Activated T-cell treated with anti-CD3 and anti-CD28 coated beads for 4 hours (primary cell): ENCODE measurements around the gene RNU6-1.

ENCODE experiments used
- DNase-seq: peaks from one replicate; pipeline ENCODE4 v3.0.0-alpha.2; 2020

Gene RNU6-1

DNA sequence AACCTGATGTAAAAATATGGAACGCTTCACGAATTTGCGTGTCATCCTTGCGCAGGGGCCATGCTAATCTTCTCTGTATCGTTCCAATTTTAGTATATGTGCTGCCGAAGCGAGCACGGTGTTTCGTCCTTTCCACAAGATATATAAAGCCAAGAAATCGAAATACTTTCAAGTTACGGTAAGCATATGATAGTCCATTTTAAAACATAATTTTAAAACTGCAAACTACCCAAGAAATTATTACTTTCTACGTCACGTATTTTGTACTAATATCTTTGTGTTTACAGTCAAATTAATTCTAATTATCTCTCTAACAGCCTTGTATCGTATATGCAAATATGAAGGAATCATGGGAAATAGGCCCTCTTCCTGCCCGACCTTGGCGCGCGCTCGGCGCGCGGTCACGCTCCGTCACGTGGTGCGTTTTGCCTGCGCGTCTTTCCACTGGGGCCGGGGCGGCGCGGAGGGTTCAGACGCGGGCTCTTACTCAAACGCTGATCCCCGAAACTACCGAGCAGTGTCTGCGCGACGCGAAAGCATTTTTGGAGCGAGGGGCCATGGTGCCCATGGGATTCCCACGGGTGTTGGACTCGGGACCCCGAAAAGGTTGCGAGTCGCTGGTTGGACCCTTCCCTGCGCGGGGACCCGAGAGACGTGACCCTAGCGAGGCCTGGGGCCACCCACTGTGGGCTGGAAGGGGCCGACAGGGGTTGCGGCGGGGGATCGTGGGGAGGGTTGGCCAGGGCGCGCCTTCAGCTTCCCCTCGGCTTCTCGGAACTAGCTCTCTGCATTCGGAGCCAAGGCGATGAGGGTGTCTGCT is at the start of gene RNU6-1:
Gene RNU6-1, minus strand, starts transcription at position 117 of the 820 bp plus-strand sequence.
- DNase-seq: peak; percentile 93

DNA sequence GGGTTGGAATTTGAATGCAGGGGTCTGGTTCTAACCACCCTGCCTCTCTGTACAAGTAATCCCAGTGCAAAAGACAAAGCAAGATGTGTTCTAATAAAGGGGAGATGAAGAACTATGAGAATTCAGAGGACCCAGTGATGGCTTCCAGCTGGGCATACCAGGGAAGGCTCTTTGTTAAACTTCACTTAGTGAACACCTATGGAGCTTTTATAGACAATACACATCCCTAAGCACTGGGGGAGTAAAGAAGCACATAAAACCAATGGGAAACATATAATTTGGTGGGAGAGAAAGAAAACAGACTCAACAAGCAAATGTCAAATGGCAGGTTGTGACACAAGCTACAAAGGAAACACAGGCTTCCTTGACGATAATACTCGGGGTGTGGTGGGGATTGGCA is 47.9 kb upstream of the RNU6-1 start:
- DNase-seq: no peak

GRCh38 chr15:67885861-67886260 is 46.0 kb upstream of the RNU6-1 start:
- DNase-seq: no peak

- no peak for DNase-seq
These were observed 45.3 kb upstream of the RNU6-1 start for GRCh38 chr15:67885175-67885523.

GRCh38 chr15:67884514-67885174 is 44.8 kb upstream of the RNU6-1 start:
- peak; percentile 53 for DNase-seq

DNA sequence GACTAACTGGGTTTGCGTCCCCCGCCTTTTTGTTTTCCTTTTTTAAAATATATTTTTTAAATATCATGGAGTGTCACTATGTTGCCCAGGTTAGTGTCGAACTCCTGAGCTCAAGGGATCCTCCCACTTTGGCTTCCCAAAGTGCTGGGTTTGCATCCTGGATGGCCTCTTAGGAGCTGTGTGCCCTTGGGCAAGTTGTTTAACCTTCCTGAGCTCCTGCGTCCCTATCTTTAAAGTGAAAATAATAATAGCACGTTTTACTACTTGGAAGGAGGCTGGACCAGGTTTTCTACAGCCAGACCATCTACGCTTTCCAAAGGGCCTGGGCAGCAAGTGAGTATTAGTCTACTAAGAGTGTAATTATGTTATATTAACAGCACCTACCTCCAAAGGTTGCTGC is 44.2 kb upstream of the RNU6-1 start:
- DNase-seq: no peak

- no peak for DNase-seq
These were observed 43.5 kb upstream of the RNU6-1 start for GRCh38 chr15:67883234-67883773.

DNA sequence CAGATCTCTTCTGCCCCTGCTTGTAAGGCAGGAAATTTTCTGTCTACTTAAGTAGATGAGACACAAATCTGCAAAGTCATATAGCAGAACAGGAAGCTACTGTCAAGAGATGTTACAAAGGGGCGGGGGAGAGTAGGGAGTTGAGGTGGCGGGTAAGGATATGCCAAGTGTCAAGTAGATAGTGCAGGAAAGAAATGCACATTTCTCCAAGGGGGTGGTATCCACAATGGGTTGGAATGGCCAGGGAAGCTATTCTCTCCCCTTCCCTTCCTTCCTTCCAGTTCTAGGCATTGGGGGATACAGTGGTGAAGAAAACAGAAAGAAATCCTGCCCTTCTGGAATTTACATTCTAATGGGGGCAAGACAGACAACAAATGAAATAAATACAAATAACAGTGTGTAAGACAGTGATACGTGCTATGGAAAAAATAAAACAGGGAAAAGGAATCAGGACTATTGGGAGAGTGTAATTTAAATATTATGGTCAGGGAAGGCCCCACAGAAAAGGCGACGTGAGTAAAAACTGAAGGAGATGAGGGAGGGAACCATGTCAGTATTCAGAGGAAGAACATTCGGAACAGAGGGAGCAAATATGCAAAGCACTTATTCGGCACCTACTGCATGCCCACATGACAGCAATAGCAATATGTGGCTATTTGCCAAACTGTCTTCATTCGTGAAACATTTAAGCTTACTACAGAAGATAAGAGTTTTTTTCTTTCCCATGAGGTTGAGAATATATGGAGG is 42.8 kb upstream of the RNU6-1 start:
- no peak for DNase-seq

GRCh38 chr15:67880651-67881182 is 40.9 kb upstream of the RNU6-1 start:
- no peak for DNase-seq

DNA sequence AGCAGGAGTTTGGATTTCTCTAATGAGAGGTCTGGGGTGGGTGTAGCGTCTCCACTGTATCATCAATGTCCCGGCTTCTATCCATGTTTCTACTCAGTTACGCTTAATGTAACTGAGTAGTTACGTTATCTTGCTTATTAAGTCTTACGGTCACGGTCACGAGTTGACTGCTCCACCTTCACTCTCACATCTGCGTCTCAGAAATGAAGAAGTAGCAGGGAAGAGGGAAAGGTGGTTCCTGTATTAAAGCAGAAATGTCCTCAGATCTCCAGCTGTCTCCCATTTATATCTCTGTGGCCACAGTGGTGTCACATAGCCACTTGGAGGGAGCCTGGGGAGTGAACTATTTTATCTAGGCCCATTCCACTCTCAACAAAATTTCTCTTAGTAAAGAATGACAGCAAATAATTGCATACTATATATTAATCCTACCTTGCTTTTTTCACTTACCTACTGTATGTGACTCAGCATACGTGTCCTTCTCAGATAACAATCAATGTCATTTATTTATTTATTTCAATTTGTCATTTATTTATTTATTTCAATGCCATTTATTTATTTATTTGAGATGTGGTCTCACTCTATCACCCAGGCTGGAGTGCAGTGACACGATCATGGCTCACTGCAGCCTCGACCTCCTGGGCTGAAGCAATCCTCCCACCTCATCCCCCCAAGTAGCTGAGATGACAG is 39.7 kb upstream of the RNU6-1 start:
- DNase-seq: no peak

DNA sequence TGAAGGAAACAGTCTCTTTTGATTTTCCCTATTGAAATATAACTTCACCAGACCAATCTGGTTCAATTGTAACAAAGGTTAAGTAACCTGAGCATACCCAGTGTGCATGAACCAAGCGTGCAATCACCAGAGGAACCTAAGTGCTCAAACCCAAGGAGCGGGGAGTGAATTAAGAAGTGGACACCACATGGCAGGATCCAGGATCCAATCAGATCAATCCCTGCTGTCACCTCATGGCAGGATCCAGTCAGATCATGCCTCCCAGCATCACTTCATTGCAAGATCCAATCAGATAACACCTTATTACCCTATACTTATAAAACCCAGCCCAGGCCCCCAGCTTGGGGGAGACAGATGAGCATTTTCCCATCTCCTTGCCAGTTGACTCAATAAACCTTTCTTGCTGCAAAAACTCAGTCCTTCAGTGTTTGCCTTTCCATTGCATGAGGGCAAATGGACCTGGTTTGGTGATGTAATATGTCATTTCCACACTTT is 38.9 kb upstream of the RNU6-1 start:
- DNase-seq: no peak

DNA sequence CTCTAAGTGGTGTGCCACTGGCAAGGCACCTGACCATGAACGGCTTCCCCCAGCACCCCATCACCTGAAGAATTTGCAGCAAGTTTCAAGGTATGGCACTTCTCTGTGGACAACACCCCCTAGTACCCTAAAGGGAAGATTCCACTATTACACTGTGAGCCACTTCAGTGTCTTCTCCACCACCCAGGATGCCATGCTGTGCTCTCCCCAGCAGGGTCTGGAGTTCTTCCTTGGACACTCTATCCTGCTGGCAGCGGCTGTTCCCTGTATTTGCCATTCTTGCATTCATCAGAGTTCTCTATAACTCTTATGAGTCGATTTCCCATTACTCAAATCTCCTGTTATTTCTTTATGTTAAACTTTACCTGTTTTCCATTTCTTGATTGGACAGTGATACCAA is 33.9 kb upstream of the RNU6-1 start:
- no peak for DNase-seq

GRCh38 chr15:67870868-67871408 is 31.1 kb upstream of the RNU6-1 start:
- DNase-seq: no peak

GRCh38 chr15:67869701-67870100 is 29.9 kb upstream of the RNU6-1 start:
- no peak for DNase-seq

- DNase-seq: no peak
These were observed 25.9 kb upstream of the RNU6-1 start for GRCh38 chr15:67865766-67866165.

- no peak for DNase-seq
These were observed 25.5 kb upstream of the RNU6-1 start for GRCh38 chr15:67865331-67865730.

GRCh38 chr15:67863442-67863987 is 23.7 kb upstream of the RNU6-1 start:
- peak; percentile 58 for DNase-seq

- no peak for DNase-seq
These were observed 23.1 kb upstream of the RNU6-1 start for GRCh38 chr15:67862750-67863441.

GRCh38 chr15:67861983-67862382 is 22.1 kb upstream of the RNU6-1 start:
- DNase-seq: no peak

DNA sequence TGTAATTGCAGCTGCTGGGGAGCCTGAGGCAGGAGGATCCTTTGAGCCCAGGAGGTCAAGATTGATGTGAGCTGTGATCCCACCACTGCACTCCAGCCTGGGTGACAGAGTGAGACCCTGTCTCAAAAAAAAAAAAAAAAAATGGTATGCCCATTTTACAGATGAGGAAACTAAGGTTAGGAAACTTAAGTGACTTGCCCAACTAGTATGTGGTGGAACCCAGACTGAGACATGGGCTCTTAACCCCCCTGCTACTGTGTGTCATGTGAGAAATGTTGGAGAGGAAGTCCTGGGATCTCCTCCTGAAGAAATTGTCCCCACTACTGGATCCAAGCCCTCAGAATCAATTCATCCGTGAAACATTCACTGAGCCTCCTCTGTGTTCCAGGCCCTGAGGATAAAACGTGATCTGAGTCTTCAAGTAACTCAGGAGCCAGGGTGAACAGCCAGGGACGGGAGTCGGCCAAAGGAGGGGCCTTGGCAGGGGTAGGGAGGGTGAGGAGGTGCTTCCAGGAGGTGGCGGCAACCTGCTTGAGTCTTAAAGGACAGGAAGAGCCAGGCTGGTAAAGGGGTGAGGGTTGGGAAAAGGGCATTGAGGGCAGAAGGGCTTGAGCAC is 19.6 kb upstream of the RNU6-1 start:
- no peak for DNase-seq

GRCh38 chr15:67857220-67857619 is 17.4 kb upstream of the RNU6-1 start:
- no peak for DNase-seq
